ENCODE results near the gene SMAD3.

SMAD3 gene

DNA sequence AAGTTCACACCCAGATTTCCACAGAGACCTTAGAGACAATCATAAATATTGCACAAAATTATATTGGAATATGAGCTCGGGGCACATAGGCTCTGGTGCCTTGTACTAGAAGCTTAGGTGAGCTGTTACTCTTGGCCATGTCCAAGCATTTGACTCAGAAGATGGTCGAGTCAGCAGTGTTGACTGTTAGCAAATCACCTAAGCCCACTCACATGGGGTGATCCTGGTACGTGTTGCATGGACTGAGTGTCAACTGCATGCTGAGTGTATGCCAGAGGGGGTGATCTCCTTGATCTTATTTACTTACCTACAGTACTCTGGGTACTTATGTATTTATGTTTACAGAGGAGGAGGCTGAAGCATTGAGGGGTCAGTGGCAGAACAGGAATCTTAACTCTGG, 14.0 kb downstream of the SMAD3 start:
- in situ Hi-C loops (cut with HindIII; ENCODE audit: low sequenced_read_pairs): loop anchor here (10.0 kb wide), 1 partner anchor 65 kb away; no protein-coding TSS in a partner anchor

DNA sequence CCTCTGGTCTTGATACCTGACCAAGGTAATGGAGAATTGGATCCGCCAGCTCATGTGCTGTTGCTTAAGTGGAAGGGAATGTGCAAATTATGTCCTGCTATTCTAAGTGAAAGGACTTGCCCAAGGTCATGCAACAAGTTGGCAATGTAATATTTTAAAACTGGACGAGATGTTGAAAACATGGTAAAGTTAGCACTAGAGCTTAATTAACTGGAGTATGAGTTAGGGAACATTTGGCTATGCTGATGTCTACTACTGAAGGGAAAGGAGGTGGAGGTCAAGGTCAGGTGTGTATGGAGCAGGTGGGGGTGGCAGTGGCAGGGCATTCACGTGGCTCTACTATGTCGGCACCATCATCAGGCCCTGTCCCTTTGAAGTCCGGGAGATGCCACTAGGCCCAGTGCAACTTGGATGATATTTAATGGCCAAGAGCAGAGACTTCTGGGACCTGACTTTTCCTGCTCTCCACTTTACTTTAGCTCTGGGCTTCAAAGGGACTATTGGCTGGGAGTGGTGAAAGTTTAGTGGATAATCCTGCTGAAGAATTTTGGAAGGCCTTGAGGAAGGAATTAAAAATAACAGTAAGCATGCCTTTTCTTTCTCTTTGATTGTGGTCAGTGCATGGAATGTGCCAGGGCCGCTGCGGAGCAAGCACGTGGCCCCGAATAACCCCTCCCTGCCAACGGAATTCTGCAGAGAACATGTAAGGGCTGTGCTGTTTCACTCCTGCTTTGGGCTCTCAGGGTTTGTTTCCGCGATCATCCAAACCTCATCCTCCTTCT, 14.9 kb downstream of the SMAD3 start:
- in situ Hi-C loops (cut with HindIII; ENCODE audit: low sequenced_read_pairs): no loop called here

DNA sequence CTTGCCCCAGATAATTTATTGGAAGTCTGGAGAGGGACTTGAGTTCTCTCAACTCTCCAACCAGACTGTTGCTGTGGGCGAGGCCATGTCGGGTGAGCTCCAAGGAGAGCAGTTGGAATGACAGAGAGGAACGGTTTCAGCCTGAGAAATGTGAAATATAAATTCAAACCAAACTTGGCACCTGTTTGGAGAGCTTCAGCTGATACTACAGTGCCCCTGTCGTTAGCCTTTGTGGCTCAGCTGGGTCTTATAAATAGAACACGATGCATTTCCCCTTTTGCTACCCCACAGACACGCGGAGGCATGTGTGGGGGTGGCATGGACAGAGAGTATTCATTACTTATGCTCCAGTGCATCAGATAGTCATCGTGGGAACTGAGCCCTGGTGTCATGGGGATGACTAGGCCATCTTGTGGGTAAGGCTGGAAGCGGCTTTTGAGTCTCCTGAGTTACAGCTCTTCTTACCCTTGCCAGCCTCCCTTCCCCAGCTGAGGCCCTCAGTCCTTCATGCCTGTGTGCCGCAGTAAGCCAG, 15.6 kb downstream of the SMAD3 start:
- in situ Hi-C loops (cut with HindIII; ENCODE audit: low sequenced_read_pairs): no loop called here

DNA sequence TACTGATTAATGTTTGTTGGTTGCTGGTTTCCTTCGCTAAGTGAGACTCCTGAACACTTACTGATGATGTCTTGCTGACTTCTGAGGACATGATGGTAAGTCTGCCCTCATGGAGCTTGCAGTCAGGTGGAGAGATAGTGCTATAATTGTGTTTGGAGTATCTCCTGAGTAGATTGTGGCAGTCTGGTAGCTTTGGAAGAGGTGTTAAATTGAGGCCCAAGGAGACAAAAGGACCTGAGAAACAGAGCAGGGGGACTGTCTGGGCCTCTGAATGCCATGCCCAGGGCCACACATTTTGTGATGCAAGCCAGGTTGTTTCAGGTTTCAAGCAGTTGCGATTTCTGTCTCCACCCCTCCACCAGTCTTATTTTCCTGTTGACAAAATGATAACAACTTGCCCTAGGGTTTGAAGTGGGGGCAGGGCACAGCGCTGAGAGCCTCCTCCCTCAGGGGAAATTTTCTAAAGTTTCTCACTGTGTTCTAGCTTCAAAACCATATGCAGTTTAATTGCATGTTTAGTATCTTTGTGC, 16.7 kb downstream of the SMAD3 start:
- in situ Hi-C loops (cut with HindIII; ENCODE audit: low sequenced_read_pairs): no loop called here

DNA sequence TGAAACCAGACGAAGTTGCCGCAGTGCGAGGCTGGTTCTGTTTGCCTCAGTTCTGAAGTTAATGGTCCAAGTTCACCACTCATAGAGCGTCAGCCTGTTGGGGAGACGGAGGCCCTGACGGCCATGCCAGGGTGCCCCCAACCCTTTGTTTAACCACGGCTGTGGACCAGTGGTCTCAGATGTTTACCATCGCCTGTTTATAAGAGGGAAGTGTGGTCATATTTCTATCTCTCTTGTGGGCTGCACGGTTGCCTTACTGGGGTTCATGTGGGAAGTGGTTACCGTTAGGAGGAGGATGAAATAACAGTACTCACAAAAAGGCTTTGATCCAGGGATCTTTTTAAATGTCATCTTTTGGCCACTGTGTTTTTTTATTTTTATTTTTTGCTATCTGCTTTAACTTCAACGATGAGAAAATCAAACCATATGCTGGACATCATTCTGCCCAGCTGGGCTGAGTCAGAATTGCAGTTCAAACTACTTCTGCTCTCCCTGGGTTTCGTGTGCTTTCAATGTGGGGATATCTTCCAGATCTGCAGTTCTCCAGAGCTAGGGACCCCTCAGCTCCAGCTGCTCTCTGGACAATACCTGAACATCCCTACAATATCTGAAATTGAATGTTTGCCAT, 17.8 kb downstream of the SMAD3 start:
- in situ Hi-C loops (cut with HindIII; ENCODE audit: low sequenced_read_pairs): no loop called here

DNA sequence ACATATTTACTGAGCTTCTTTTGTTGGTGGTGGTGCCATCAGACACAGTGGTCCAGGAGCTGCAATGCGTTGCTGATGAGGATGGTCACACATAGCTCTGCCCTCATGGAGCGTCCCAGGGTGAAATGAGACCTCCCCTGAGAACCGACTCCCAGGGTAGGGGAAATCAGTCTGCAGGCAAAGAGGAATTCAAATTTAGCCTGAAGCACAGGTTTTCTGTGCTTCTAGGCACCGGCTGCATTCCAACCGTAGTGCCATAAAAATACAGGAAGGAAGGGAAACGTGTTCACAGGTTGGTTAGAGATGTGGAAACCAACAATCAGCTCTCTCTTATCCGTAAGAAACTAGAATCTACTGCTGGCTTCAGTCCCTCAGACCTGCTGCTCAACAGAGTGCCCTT, 19.2 kb downstream of the SMAD3 start:
- in situ Hi-C loops (cut with HindIII; ENCODE audit: low sequenced_read_pairs): no loop called here

DNA sequence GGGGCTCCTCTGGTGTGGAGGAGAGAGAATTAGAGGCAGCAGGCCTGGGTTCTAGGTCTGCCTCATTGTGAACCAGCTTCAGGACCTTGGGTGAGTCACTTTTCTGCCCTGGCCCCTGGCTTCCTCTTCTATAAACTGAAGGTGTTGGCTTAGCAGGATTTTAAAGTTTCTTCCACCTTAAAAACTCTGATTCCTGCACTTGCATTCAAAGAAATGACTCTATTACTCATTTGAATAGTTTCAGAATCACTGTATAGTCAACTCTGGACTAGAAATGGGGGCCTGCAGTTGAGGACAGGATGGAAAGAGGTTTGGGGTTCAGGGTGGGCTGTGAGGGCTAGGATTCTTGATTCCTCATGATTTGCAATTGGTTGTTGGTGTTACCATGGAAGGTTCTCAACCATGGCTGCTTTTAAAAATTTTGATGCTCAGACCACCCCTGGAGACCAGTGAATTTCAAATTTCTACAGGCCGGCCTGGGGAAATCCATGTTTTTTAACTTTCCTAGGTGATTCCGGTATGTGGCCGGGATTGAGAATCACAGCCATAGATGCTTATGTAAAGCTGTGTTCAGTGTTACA, 19.9 kb downstream of the SMAD3 start:
- in situ Hi-C loops (cut with HindIII; ENCODE audit: low sequenced_read_pairs): no loop called here

DNA sequence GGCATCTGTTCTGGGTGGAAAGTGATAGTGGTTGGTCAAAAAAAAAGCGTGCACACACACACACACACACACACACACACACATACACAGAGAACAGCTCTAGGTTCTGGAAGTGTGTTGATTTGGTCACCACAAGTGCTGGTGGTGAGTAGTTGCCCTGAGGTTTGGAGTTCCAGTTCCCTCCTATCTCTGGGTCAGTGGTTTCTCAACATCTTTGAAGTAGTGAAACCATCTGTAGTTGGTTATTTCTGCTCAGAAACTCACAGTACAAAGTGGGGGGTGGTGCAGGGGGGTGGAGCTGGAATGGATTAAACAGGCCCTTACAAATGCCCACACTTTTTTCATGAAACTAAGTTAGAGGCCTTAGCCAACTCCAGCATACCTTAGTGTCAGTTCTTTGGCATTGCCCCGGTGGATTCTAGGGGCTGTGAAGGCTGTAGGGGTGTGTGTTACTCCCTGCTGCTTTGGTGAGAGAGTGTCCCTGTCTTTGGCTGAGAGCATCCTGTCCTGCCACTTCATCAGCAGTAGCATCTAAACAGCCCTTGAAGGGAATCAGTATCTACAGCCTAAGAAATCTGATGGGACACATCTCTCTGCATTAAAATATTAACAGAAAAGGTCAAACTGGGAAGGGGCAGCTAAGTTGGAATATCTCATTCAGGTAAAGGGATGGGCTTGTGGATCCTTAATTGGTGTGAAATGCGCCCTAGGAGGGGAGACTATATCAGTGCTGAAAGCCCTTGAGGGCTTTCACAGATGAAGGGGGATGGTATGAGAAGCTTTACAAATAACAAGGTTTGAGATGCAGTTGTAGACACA, 20.6 kb downstream of the SMAD3 start:
- in situ Hi-C loops (cut with HindIII; ENCODE audit: low sequenced_read_pairs): no loop called here

DNA sequence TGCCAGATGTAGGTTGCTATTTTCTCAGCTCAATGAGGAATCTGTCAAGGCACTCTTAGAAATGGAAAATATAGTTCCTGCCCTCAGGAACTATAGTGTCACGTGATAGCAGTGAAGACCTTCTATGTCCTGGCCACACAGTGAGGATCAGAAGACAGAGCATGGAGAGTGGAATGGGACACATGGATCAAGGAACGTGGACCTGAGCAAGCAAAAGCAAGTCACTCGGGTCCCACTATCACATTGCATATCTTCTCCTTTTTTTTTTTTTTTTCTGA, 21.2 kb downstream of the SMAD3 start:
- in situ Hi-C loops (cut with HindIII; ENCODE audit: low sequenced_read_pairs): no loop called here

DNA sequence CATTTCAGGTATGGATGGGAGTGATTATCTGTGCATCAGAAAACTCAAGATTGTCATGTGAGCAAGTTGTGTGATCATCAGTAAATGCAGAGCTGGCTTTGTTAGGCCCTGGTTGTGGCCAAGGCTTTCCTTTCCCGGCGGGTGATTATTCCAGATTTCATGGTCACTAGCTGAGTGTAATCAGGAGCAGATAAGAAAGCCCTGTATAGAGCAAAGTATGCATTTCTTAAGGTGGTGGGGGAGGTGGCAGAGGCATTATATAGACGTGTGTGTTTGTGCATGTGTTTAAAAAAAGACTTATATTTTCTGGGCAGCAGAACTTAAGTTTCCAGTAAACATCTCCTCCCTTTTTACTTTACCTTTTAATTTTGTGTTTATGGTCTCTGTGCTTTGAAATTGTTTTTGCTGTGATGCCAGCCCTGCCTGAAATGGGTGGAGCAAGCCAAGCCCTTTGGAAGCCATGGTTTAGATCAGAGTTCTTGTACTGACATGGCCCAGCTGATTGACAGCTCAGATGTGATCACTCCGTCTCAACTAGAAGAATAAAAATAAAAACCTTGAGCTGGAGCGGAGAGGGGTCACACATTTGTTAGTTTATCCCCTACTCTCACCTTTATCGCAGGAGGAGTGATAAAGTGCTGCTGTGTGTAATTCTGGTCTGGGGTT, 22.2 kb downstream of the SMAD3 start:
- in situ Hi-C loops (cut with HindIII; ENCODE audit: low sequenced_read_pairs): no loop called here

DNA sequence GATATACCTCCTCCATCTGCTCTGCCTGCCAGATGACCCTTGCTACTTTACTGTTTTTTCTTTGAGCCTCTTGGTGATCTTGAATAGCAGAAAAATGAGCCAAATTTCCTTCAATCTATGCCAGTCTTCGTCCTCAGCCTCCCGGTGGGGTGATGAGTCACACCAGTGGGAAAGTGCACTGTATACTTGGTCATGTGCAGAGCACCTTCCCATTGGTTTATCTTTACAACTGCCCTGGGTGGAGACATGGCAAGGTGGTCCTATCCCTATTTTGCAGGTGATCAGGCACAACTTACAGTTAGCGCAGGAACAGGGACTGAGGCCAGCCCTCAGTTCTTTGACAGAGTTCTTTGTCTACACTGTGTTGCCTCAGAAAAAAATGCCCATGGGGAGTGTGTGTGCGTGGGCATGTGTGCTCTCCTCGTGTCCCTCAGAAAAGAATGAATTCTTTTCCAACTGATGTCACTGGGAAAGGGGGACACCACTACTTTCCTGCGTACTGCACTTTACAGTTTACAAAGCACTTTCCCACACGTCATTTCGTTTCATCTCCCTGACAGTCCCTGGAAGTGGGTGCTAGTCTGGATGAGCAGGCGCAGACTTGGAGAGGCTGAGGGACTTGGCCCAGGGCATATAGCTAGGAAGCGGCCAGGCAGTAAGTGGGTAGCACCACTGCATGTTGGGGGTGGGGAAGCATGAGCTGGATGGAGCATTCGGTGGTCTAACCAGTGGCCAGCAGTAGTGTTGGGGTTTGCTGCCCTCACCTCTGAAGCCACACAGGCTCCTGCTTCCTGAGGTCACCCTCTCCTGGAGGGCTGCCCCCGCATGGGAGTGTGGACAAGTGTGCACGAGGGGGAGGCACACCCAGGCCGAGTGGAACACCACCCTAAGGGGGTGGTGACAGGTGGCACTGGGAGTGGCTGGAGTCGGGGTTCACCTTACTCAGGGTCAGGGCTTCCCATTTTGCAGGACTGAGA, 24.1 kb downstream of the SMAD3 start:
- in situ Hi-C loops (cut with HindIII; ENCODE audit: low sequenced_read_pairs): no loop called here

DNA sequence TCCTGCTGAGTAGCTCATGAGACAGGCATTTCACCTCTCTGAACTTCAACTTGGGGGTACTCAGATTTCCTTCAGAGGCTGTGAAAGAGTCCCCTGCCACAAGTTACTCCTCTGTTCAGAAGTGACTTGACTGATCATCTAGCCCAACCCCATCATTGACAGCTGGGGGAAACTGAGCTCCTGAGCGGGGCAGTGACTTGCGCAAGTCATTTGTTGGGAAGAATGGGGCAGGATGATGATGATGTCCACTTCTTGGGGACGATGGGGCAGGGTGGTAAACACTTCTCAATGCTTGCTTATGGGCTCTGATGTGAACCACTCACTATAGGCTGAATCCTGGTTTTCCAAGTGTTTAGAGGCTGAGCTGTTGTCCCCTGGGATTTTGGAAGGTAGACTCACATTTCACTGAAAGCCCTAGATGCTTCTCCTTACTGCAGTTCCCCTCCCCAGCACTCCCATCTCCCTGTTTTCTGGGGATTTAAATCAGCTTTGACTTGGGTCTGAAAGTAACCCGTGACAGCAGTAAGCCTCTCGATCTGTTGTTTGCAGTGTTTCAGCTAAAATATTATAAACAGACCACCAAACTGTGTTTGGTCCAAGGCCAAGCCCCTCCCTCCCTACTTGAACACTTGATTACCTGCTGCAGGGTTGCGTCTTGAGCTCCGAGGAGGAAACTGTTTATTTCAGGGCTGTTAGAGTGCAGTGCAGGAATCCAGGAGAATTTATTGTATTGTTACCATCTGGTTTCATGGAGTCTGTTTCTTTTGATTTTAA, 25.1 kb downstream of the SMAD3 start:
- in situ Hi-C loops (cut with HindIII; ENCODE audit: low sequenced_read_pairs): no loop called here

DNA sequence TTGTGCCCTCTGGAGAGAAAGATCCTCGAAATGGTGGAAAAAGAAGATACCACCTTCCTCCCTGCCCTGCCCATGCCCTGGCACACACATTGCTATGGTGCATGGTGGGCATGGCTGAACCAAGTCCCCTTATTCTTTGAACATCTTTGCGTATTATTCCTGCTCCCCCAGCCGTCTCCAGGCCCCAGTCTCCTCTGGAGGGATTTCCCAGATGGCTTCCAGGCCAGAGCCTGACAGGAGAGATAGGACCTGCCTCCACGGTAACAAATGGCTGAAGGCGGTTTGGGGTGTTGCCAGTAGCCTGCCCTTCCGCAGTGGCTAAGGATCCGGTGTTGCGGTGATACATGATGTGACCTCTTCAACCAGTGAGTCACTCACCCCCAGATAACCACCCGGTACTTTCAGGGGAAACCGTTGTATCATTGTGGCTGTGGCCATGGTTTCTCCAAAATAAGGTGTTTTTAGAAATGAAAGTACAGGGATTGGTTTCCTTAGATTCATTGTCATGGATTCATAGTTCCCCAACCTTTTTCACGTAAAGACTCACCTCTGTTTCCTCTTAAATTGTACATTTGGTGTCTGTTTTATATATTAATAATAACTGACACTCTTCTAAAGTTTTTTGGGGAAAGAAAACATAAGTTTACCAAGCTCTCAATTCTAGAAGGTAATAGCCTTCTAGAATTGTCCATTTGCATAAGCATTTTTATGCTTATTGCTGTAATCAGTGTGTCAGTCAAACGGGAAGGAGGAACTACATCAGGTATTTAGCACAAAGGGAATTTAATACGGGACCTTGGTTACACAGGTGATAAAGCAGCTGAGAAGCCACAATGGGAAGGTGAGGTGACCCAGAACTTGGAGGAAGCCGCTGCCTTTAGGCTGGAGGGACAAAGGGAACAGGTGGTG, 25.9 kb downstream of the SMAD3 start:
- in situ Hi-C loops (cut with HindIII; ENCODE audit: low sequenced_read_pairs): no loop called here

DNA sequence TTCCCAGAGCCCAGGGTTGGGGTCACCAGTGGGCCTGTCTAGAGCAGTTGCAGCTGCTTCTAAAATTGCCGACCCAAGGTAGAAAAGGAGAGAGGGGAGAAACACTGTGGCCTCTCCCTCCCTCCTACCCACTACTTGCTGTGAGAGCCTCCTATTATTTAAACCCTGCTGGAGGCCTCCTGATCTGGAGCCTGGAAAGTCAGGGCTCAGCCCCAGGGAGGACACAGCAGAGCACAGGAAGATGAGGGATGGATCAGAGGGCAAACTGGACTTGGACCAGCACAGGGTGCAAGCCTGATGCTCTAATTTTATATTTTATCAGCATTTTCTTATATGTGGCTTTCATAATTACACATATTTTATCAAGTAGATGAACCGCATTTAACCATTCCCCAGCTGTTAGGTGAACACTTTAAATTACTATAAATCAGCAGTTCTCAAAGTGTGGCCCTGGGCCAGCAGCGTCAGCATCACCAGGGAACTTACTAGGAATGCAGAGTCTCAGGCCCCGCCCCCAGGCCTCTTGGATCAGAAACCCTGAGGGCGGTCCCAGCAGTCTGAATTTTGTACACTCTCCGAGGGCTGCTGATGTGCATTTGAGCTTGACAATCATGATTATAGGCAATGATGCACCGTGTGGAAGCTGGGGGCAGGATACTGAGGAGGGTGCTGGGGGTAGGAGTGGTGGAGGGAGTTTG, 26.7 kb downstream of the SMAD3 start:
- in situ Hi-C loops (cut with HindIII; ENCODE audit: low sequenced_read_pairs): no loop called here

DNA sequence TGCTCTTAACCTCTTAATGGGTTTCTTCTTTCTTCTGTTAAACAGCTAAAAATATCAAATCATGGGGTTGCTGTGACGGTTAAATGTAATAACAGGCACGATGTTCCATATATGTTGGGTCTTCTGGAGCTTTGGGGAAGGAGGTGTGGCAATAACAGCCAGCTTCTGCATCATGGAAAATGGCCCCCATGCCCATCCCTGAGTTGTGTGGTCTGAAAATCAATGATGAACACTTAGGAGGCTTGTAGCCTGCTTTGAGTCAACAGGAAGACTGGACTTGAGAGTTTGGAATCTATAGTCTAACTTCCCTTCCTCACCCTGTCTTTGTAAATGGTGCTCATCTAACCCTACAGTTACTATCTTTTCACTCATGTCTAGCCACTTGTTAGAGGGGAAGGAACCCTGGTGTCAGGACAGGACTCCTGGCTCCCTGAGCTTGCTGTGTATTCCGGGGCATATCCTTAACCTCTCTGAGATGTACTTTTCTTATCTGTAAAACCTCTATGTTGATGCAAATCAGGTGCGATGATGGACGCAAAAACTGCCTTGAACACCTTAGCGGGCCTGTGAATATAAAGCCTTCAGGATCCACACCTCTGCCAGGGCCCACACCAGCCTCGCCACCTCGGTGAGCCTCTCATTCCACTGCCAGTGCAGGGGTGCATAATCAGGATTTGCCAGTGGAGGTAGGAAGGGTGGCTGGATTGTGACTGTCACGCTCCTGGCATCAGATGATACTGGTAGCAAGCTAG, 27.5 kb downstream of the SMAD3 start:
- in situ Hi-C loops (cut with HindIII; ENCODE audit: low sequenced_read_pairs): no loop called here

DNA sequence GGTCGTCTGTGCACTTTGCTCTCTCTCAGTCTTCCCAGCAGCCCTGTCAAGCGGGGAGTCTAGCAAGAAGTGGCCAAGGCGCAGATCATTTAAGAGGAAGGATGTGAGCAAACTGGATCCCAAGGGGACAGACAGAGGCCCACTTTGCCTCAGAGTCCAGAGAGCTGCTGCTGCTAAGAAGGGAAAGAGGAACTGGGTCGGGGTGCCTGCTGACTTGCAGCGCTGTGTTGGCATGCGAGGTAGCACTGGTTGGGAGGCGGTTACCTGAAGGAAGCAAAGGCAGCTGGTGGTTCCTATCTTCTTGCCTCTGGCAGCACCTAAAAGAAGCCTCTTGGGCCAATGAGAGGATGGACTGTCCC, 28.1 kb downstream of the SMAD3 start:
- in situ Hi-C loops (cut with HindIII; ENCODE audit: low sequenced_read_pairs): no loop called here
